HepG2 (cell line): ENCODE results near the gene SPACA4. TPM values are rescaled to one million over a fixed set of nuclear protein-coding genes. Genes with fewer than 3 reads are reported as not detected.
A peak's percentile ranks its signal among the peaks of the same experiment; 100 is the strongest.

Experiments
- BHLHE40 ChIP-seq: IDR thresholded peaks from 2 replicates; pipeline ENCODE4 v1.6.1; 2011; ENCODE audit warnings: low read length, improper control_type of control experiment
- IRF1 ChIP-seq: sonication (generic); formaldehyde crosslinking; IDR thresholded peaks from 2 replicates; pipeline ENCODE4 v1.4.0; 2020; ENCODE audit warnings: low read depth, mild to moderate bottlenecking, missing genetic modification reagents
- KLF13 ChIP-seq: sonication (generic); formaldehyde crosslinking; IDR thresholded peaks from 2 replicates; pipeline ENCODE4 v1.4.0; 2020; ENCODE audit warnings: mild to moderate bottlenecking, missing genetic modification reagents
- MED8 ChIP-seq: sonication (generic); formaldehyde crosslinking; IDR thresholded peaks from 2 replicates; pipeline ENCODE4 v1.8.1; 2023; ENCODE audit warnings: mild to moderate bottlenecking, missing genetic modification reagents; ENCODE audit not compliant: insufficient replicate concordance
- NR3C1 ChIP-seq: sonication (generic); formaldehyde crosslinking; IDR thresholded peaks from 2 replicates; pipeline ENCODE4 v1.4.0; 2020; ENCODE audit warnings: missing genetic modification reagents
- RCOR2 ChIP-seq: IDR thresholded peaks from 2 replicates; pipeline ENCODE4 v1.6.1; 2016; ENCODE audit warnings: missing biosample characterization, missing genetic modification reagents
- TSC22D2 ChIP-seq: sonication (generic); formaldehyde crosslinking; IDR thresholded peaks from 2 replicates; pipeline ENCODE4 v1.5.1; 2020; ENCODE audit warnings: missing genetic modification reagents, mild to moderate bottlenecking, borderline replicate concordance
- ZBTB46 ChIP-seq: sonication (generic); formaldehyde crosslinking; IDR thresholded peaks from 2 replicates; pipeline ENCODE4 v1.4.0; 2020; ENCODE audit warnings: mild to moderate bottlenecking, missing genetic modification reagents, borderline replicate concordance
- ZFP37 ChIP-seq: sonication (generic); formaldehyde crosslinking; IDR thresholded peaks from 2 replicates; pipeline ENCODE4 v1.4.0; 2020; ENCODE audit warnings: missing genetic modification reagents, borderline replicate concordance
- ZNF3 ChIP-seq: IDR thresholded peaks from 2 replicates; pipeline ENCODE4 v1.7.0; 2017; ENCODE audit warnings: inconsistent platforms
- ZNF549 ChIP-seq: sonication (generic); formaldehyde crosslinking; IDR thresholded peaks from 2 replicates; pipeline ENCODE4 v1.5.0; 2020; ENCODE audit warnings: missing genetic modification reagents
- ZNF737 ChIP-seq: sonication (generic); formaldehyde crosslinking; IDR thresholded peaks from 2 replicates; pipeline ENCODE4 v1.5.0; 2020; ENCODE audit warnings: missing genetic modification reagents, mild to moderate bottlenecking, borderline replicate concordance
- polyA plus RNA-seq, 8 experiments: library from polyadenylated mRNA; depleted of rRNA in 3 of 8; stranded (reverse) in 7 of 8; unstranded in 1 of 8; fragments of >200 nt; fragmentation: Illumina TruSeq in 4 of 8; extraction: Trizol in 4 of 8; gene quantifications; 2 replicates each; pipeline versions ENCODE4 v1.2.1 to v1.2.3, GENCODE V29; 2011 to 2016; ENCODE audit warnings: low read depth in 4 of 8, missing spikeins in 1 of 8, mixed read lengths in 1 of 8; ENCODE audit not compliant: insufficient read depth in 1 of 8
- total RNA-seq, 5 experiments: library from RNA; depleted of rRNA; stranded (reverse); fragments of >200 nt; fragmentation: Illumina TruSeq; extraction: Trizol; gene quantifications; 2 replicates each; pipeline ENCODE4 v1.2.3, GENCODE V29; 2016; ENCODE audit warnings: low read depth in 1 of 5
- TF ChIP-seq, protein P1 (sequence below): sonication (generic); formaldehyde crosslinking; IDR thresholded peaks from one replicate; pipeline ENCODE4 v1.5.1; 2020; ENCODE audit warnings: mild to moderate bottlenecking, missing genetic modification reagents; ENCODE audit errors: not compliant biosample characterization

The SPACA4 gene
- total and polyA plus RNA-seq, 2 of the 13 experiments (the other 11 are each of a cell fraction or from before 2014, with no cell fraction given) = not detected

GRCh38 chr19:48618916-48619691 is 12.6 kb downstream of the SPACA4 start, which contains the start of the genes RPL18 and SPHK2 (continued):
- TF ChIP-seq, protein P1, sequence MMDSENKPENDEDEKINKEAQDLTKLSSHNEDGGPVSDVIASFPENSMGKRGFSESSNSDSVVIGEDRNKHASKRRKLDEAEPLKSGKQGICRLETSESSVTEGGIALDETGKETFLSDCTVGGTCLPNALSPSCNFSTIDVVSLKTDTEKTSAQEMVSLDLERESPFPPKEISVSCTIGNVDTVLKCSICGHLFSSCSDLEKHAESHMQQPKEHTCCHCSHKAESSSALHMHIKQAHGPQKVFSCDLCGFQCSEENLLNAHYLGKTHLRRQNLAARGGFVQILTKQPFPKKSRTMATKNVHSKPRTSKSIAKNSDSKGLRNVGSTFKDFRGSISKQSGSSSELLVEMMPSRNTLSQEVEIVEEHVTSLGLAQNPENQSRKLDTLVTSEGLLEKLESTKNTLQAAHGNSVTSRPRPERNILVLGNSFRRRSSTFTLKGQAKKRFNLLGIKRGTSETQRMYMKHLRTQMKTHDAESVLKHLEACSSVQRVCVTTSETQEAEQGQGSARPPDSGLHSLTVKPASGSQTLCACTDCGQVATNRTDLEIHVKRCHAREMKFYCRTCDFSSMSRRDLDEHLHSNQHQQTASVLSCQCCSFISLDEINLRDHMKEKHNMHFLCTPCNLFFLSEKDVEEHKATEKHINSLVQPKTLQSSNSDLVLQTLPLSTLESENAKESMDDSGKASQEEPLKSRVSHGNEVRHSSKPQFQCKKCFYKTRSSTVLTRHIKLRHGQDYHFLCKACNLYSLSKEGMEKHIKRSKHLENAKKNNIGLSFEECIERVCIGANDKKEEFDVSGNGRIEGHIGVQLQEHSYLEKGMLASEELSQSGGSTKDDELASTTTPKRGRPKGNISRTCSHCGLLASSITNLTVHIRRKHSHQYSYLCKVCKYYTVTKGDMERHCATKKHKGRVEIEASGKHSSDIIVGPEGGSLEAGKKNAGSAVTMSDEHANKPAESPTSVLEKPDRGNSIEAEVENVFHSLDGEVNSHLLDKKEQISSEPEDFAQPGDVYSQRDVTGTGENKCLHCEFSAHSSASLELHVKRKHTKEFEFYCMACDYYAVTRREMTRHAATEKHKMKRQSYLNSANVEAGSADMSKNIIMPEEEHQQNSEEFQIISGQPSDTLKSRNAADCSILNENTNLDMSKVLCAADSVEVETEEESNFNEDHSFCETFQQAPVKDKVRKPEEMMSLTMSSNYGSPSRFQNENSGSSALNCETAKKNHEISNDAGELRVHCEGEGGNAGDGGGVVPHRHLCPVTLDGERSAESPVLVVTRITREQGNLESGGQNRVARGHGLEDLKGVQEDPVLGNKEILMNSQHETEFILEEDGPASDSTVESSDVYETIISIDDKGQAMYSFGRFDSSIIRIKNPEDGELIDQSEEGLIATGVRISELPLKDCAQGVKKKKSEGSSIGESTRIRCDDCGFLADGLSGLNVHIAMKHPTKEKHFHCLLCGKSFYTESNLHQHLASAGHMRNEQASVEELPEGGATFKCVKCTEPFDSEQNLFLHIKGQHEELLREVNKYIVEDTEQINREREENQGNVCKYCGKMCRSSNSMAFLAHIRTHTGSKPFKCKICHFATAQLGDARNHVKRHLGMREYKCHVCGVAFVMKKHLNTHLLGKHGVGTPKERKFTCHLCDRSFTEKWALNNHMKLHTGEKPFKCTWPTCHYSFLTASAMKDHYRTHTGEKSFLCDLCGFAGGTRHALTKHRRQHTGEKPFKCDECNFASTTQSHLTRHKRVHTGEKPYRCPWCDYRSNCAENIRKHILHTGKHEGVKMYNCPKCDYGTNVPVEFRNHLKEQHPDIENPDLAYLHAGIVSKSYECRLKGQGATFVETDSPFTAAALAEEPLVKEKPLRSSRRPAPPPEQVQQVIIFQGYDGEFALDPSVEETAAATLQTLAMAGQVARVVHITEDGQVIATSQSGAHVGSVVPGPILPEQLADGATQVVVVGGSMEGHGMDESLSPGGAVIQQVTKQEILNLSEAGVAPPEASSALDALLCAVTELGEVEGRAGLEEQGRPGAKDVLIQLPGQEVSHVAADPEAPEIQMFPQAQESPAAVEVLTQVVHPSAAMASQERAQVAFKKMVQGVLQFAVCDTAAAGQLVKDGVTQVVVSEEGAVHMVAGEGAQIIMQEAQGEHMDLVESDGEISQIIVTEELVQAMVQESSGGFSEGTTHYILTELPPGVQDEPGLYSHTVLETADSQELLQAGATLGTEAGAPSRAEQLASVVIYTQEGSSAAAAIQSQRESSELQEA (CRISPR knock-in tag) = peak; percentile 88
- TF ChIP-seq ZNF549 = no peak
- TF ChIP-seq ZFP37 (CRISPR knock-in tag) = no peak; the same call in 1 of the 2 replicates
- TF ChIP-seq ZNF737 (CRISPR knock-in tag) = peak; percentile 69; the same call in 1 of the 2 replicates
- no peak for TF ChIP-seq IRF1 (CRISPR knock-in tag)
- TF ChIP-seq MED8 (CRISPR knock-in tag) = peak; percentile 12
- peak; percentile 99; the same call in 1 of the 2 replicates for TF ChIP-seq RCOR2 (CRISPR knock-in tag)
- peak; percentile 57 for TF ChIP-seq ZNF3
- TF ChIP-seq BHLHE40 = no peak; the same call in 1 of the 2 replicates
- TF ChIP-seq ZBTB46 (CRISPR knock-in tag) = 0 out of 2 replicates have a peak, but pooled peaks have one; percentile 6
- no peak for TF ChIP-seq NR3C1 (CRISPR knock-in tag)
- TF ChIP-seq KLF13 = no peak
- 0 out of 2 replicates have a peak, but pooled peaks have one; percentile 11 for TF ChIP-seq TSC22D2 (CRISPR knock-in tag)
